HepG2 (cell line): Measurements from ENCODE around the gene MMUT. TPM values are rescaled to one million over a fixed set of nuclear protein-coding genes. Genes with fewer than 3 reads are reported as not detected.

Source experiments
- MATR3 ChIP-seq: sonication (generic); formaldehyde crosslinking; IDR thresholded peaks from 2 replicates; pipeline ENCODE4 v1.4.0; 2020; ENCODE audit warnings: missing genetic modification reagents
- PAWR ChIP-seq: sonication (generic); formaldehyde crosslinking; IDR thresholded peaks from 2 replicates; pipeline ENCODE4 v1.4.0; 2020; ENCODE audit warnings: missing genetic modification reagents, mild to moderate bottlenecking, borderline replicate concordance
- SCMH1 ChIP-seq: sonication (generic); formaldehyde crosslinking; IDR thresholded peaks from 2 replicates; pipeline ENCODE4 v1.9.0; 2021; ENCODE audit warnings: missing genetic modification reagents, mild to moderate bottlenecking, borderline replicate concordance
- SIX1 ChIP-seq: sonication (generic); formaldehyde crosslinking; IDR thresholded peaks from 2 replicates; pipeline ENCODE4 v1.4.0; 2020; ENCODE audit warnings: missing genetic modification reagents, borderline replicate concordance
- STAT5B ChIP-seq: sonication (generic); formaldehyde crosslinking; IDR thresholded peaks from 2 replicates; pipeline ENCODE4 v1.4.0; 2020; ENCODE audit warnings: missing genetic modification reagents
- TAF15 ChIP-seq: fragments of 200-400 bp; formaldehyde crosslinking; IDR thresholded peaks from one replicate; pipeline ENCODE4 v1.6.1; 2018; ENCODE audit warnings: mild to moderate bottlenecking, low read depth, low read length; ENCODE audit not compliant: poor library complexity, severe bottlenecking
- TCF12 ChIP-seq, 2 experiments: fragments of 450-650 bp in 1 of 2; sonication (generic) in 1 of 2; formaldehyde crosslinking in 1 of 2; IDR thresholded peaks; 2 replicates each; pipeline versions ENCODE4 v1.6.1 to v1.8.0; 2017 to 2022; ENCODE audit warnings: antibody characterized with exemption in 1 of 2, mild to moderate bottlenecking in 1 of 2, missing genetic modification reagents in 1 of 2, moderate library complexity in 1 of 2
- TRIM24 ChIP-seq: sonication (generic); formaldehyde crosslinking; IDR thresholded peaks from 2 replicates; pipeline ENCODE4 v1.8.0; 2022; ENCODE audit warnings: mild to moderate bottlenecking, missing genetic modification reagents
- ZMYM3 ChIP-seq: sonication (generic); formaldehyde crosslinking; IDR thresholded peaks from 2 replicates; pipeline ENCODE4 v1.5.1; 2020; ENCODE audit warnings: mild to moderate bottlenecking, missing genetic modification reagents
- ZNF44 ChIP-seq: sonication (generic); formaldehyde crosslinking; IDR thresholded peaks from 2 replicates; pipeline ENCODE4 v1.5.1; 2020; ENCODE audit warnings: mild to moderate bottlenecking, missing genetic modification reagents
- ZNF652 ChIP-seq: IDR thresholded peaks from 2 replicates; pipeline ENCODE4 v1.6.1; 2016; ENCODE audit warnings: low read depth, borderline replicate concordance
- ZNF724P ChIP-seq: sonication (generic); formaldehyde crosslinking; IDR thresholded peaks from 2 replicates; pipeline ENCODE4 v1.8.0; 2022; ENCODE audit warnings: missing genetic modification reagents, borderline replicate concordance
- ZNF792 ChIP-seq: IDR thresholded peaks from 2 replicates; pipeline ENCODE4 v1.6.1; 2016
- polyA plus RNA-seq, 8 experiments: library from polyadenylated mRNA; depleted of rRNA in 3 of 8; stranded (reverse) in 7 of 8; unstranded in 1 of 8; fragments of >200 nt; fragmentation: Illumina TruSeq in 4 of 8; extraction: Trizol in 4 of 8; gene quantifications; 2 replicates each; pipeline versions ENCODE4 v1.2.1 to v1.2.3, GENCODE V29; 2011 to 2016; ENCODE audit warnings: low read depth in 4 of 8, missing spikeins in 1 of 8, mixed read lengths in 1 of 8; ENCODE audit not compliant: insufficient read depth in 1 of 8
- total RNA-seq, 5 experiments: library from RNA; depleted of rRNA; stranded (reverse); fragments of >200 nt; fragmentation: Illumina TruSeq; extraction: Trizol; gene quantifications; 2 replicates each; pipeline ENCODE4 v1.2.3, GENCODE V29; 2016; ENCODE audit warnings: low read depth in 1 of 5
- TF ChIP-seq, protein P1 (sequence below), 2 experiments: fragments of 450-650 bp in 1 of 2; sonication (generic) in 1 of 2; formaldehyde crosslinking in 1 of 2; IDR thresholded peaks; 2 replicates each; pipeline versions ENCODE4 v1.6.1 to v1.8.0; 2016 to 2022; ENCODE audit warnings: antibody characterized with exemption in 1 of 2, mild to moderate bottlenecking in 1 of 2, missing genetic modification reagents in 1 of 2
- TF ChIP-seq, protein P2 (sequence below): sonication (generic); formaldehyde crosslinking; conservative IDR thresholded peaks from 2 replicates; pipeline ENCODE4 v1.4.0; 2020; ENCODE audit warnings: missing genetic modification reagents
- TF ChIP-seq, protein P3 (sequence below): sonication (generic); formaldehyde crosslinking; IDR thresholded peaks from 2 replicates; pipeline ENCODE4 v1.4.0; 2020; ENCODE audit warnings: missing genetic modification reagents, borderline replicate concordance
- TF ChIP-seq, protein P4 (sequence below): sonication (generic); formaldehyde crosslinking; IDR thresholded peaks from 2 replicates; pipeline ENCODE4 v1.9.0; 2021; ENCODE audit warnings: missing genetic modification reagents, borderline replicate concordance

The MMUT gene
- total and polyA plus RNA-seq, 2 of the 13 experiments (the other 11 are each of a cell fraction or from before 2014, with no cell fraction given), result 16.1 to 20.5 TPM

DNA sequence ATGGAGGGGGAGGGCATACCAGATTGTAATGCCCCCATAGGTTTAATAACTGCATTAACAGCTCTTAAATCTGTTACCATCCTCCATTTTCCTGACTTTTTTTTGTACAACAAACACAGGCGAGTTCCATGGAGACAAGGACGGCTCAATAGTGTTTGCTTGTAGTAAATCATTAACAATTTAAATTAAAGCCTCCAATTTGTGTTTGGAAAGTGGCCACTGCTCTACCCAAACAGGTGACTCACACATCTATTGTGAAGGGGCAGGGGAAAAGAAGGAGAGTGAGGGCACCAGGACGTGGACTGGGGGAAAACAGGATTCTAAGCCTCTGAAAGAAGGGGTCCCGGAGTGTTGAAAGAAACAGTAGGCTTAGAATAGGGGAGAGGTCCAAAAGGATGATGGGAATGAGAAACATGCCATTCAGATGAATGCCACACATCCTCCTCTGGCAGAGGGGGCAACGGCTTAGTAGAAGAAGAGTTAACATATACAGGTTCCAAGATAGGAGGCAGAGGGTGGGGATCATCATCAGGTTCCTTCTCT is 43.6 kb upstream of the MMUT start (continued):
- TF ChIP-seq, protein P1, sequence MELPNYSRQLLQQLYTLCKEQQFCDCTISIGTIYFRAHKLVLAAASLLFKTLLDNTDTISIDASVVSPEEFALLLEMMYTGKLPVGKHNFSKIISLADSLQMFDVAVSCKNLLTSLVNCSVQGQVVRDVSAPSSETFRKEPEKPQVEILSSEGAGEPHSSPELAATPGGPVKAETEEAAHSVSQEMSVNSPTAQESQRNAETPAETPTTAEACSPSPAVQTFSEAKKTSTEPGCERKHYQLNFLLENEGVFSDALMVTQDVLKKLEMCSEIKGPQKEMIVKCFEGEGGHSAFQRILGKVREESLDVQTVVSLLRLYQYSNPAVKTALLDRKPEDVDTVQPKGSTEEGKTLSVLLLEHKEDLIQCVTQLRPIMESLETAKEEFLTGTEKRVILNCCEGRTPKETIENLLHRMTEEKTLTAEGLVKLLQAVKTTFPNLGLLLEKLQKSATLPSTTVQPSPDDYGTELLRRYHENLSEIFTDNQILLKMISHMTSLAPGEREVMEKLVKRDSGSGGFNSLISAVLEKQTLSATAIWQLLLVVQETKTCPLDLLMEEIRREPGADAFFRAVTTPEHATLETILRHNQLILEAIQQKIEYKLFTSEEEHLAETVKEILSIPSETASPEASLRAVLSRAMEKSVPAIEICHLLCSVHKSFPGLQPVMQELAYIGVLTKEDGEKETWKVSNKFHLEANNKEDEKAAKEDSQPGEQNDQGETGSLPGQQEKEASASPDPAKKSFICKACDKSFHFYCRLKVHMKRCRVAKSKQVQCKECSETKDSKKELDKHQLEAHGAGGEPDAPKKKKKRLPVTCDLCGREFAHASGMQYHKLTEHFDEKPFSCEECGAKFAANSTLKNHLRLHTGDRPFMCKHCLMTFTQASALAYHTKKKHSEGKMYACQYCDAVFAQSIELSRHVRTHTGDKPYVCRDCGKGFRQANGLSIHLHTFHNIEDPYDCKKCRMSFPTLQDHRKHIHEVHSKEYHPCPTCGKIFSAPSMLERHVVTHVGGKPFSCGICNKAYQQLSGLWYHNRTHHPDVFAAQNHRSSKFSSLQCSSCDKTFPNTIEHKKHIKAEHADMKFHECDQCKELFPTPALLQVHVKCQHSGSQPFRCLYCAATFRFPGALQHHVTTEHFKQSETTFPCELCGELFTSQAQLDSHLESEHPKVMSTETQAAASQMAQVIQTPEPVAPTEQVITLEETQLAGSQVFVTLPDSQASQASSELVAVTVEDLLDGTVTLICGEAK (IDR thresholded peaks at IDR 0.05), result no peak
- TF ChIP-seq, protein P1 (CRISPR knock-in tag; IDR thresholded peaks at IDR 0.05), result no peak; the same call in 1 of the 2 replicates
- 0 out of 2 replicates have a peak, but pooled peaks have one; percentile 28 for TF ChIP-seq ZMYM3
- TF ChIP-seq, protein P2, sequence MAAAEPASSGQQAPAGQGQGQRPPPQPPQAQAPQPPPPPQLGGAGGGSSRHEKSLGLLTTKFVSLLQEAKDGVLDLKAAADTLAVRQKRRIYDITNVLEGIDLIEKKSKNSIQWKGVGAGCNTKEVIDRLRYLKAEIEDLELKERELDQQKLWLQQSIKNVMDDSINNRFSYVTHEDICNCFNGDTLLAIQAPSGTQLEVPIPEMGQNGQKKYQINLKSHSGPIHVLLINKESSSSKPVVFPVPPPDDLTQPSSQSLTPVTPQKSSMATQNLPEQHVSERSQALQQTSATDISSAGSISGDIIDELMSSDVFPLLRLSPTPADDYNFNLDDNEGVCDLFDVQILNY (CRISPR knock-in tag), result no peak
- no peak for TF ChIP-seq MATR3 (CRISPR knock-in tag)
- TF ChIP-seq ZNF652 (CRISPR knock-in tag), result no peak
- TF ChIP-seq PAWR (CRISPR knock-in tag), result no peak
- no peak for TF ChIP-seq ZNF44 (CRISPR knock-in tag)
- TF ChIP-seq ZNF792, result no peak
- no peak for TF ChIP-seq TCF12 (IDR thresholded peaks at IDR 0.05)
- TF ChIP-seq TCF12 (CRISPR knock-in tag; IDR thresholded peaks at IDR 0.05), result no peak
- TF ChIP-seq STAT5B (CRISPR knock-in tag), result no peak
- TF ChIP-seq, protein P3, sequence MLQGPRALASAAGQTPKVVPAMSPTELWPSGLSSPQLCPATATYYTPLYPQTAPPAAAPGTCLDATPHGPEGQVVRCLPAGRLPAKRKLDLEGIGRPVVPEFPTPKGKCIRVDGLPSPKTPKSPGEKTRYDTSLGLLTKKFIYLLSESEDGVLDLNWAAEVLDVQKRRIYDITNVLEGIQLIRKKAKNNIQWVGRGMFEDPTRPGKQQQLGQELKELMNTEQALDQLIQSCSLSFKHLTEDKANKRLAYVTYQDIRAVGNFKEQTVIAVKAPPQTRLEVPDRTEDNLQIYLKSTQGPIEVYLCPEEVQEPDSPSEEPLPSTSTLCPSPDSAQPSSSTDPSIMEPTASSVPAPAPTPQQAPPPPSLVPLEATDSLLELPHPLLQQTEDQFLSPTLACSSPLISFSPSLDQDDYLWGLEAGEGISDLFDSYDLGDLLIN (CRISPR knock-in tag), result no peak
- TF ChIP-seq, protein P4, sequence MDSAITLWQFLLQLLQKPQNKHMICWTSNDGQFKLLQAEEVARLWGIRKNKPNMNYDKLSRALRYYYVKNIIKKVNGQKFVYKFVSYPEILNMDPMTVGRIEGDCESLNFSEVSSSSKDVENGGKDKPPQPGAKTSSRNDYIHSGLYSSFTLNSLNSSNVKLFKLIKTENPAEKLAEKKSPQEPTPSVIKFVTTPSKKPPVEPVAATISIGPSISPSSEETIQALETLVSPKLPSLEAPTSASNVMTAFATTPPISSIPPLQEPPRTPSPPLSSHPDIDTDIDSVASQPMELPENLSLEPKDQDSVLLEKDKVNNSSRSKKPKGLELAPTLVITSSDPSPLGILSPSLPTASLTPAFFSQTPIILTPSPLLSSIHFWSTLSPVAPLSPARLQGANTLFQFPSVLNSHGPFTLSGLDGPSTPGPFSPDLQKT, result no peak
- no peak for TF ChIP-seq TRIM24
- TF ChIP-seq ZNF724P (CRISPR knock-in tag), result no peak
- no peak for TF ChIP-seq TAF15
- no peak for TF ChIP-seq SCMH1 (CRISPR knock-in tag)
- TF ChIP-seq SIX1 (CRISPR knock-in tag), result no peak; the same call in 1 of the 2 replicates
